ENCODE results near the gene RNF217. TPM values are rescaled to one million over a fixed set of nuclear protein-coding genes. Genes with fewer than 3 reads are reported as not detected.
A peak's percentile ranks its signal among the peaks of the same experiment; 100 is the strongest.
"Not testable (repeated sequence)": the region's sequence is repeated elsewhere in the genome, so short reads cannot be mapped to it uniquely, and the experiment has no call there.

RNF217 gene
- total RNA-seq, 2 donors from 2014 or later, result 2.0 TPM; not detected in 1

DNA sequence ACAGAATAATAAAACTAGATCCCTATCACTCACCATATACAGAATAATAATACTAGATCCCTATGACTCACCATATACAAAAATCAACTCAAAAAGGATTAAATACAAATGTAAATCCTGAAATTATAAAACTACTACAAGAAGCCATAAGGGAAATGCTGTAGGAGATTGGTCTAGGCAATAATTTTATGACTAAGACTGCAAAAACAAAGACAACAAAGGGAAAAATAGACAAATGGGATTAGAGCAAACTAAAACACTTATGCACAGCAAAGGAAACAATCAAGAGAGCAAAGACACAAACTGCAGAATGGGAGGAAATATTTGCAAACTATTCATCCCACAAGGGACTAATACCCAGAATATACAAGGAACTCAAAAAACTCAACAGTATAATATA, 4.1 kb upstream of the RNF217 start:
- Mint-ChIP-seq H3K9me3 (peaks cover 0 to 10% of the 10 kb centered on the region in 2 donors), H3K27ac (no peak overlapping the region), H3K36me3 (peaks cover 6 to 7% of the 10 kb centered on the region in 2 donors)
- no peak for ATAC-seq
- DNase-seq (ENCODE audit: low spot score in 2 of 2), result no peak

GRCh38 chr6:124958759-124959354, 3.4 kb upstream of the RNF217 start:
- DNase-seq (ENCODE audit: low spot score in 2 of 2), result no peak
- Mint-ChIP-seq H3K9me3 (peaks cover 0 to 10% of the 10 kb centered on the region in 2 donors), H3K36me3 (peaks cover 6 to 13% of the 10 kb centered on the region in 2 donors), H3K27ac (no peak overlapping the region)
- ATAC-seq, result peak in 1 of 2 donors; percentile 62

GRCh38 chr6:124960757-124961463, 1.3 kb upstream of the RNF217 start:
- no peak for DNase-seq (ENCODE audit: low spot score in 2 of 2)

DNA sequence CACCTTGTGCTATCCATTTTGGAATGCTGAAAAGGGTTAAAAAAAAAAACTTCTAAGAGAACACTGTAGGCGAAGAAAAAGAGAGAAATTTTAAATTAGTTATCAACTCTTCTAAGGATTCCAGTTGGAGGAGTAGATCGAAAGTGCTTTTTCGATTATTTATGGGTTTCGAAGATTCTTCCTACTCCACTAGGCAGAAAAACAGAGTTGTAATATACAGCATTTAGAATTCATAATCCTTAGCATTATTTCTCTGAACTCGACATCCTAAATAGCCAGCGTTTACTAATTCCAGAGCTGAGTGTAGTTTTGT, 817 bp upstream of the RNF217 start:
- Mint-ChIP-seq H3K9me3 (peaks cover 0 to 9% of the 10 kb centered on the region in 2 donors), H3K36me3 (peaks cover 5 to 12% of the 10 kb centered on the region in 2 donors), H3K27ac (no peak overlapping the region)
- ATAC-seq (no peak), DNase-seq (ENCODE audit: low spot score in 2 of 2) (no peak)

More at GRCh38 chr6:124960757-124961463, 1.3 kb upstream of the RNF217 start:
- peaks cover 6 to 13% of the 10 kb centered on the region in 2 donors for H3K36me3 Mint-ChIP-seq
- peaks cover 0 to 10% of the 10 kb centered on the region in 2 donors for H3K9me3 Mint-ChIP-seq
- ATAC-seq, result no peak
- no peak overlapping the region for H3K27ac Mint-ChIP-seq

DNA sequence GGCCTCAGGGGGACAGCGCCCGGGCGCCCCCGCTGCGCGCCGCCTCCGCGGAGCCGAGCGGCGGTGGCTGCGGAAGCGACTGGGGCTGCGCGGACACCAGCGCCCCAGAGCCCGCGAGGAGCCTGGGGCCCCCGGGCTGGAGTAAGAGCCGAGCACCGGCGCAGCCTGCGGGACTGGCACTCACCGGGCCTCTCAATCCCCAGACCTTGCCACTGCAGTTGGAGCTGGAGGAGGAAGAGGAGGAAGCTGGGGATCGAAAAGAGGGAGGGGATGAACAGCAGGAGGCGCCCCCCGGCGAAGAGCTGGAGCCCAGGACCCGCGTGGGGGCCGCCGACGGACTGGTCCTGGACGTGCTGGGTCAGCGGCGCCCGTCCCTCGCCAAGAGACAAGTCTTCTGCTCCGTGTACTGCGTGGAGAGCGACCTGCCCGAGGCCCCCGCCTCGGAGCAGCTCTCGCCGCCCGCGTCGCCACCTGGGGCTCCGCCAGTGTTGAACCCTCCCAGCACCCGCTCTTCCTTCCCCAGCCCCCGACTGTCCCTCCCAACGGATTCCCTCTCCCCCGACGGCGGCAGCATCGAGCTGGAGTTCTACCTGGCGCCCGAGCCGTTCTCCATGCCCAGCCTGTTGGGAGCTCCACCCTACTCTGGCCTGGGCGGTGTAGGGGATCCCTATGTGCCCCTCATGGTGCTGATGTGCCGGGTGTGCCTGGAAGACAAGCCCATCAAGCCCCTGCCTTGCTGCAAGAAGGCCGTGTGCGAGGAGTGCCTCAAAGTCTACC, 590 bp downstream of the RNF217 start:
- ATAC-seq (peak; percentile 57), DNase-seq (ENCODE audit: low spot score in 2 of 2) (peak in 1 of 2 donors; percentile 21)
- peaks cover 0 to 7% of the 10 kb centered on the region in 2 donors for H3K36me3 Mint-ChIP-seq
- peaks cover 0 to 4% of the 10 kb centered on the region in 2 donors for H3K9me3 Mint-ChIP-seq
- H3K27ac Mint-ChIP-seq, result no peak overlapping the region

DNA sequence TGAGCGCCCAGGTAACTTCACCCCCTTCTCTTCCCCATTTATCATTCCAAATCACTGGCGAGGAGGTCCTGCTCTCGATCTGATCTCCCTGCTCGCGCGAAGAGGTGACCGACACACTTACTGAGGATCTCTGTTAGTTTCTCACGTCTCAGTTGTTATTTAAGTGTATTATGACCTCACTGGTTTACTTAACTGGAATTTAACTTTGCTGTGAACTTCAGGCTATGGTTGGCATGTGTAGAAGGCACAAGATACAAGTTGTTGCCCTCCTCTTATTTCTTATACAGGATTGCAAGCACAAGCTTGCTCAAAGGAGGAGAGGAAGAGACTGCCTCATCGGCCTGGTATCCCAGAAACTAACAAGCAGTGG, 1.2 kb downstream of the RNF217 start:
- no peak for ATAC-seq
- Mint-ChIP-seq H3K27ac (no peak overlapping the region), H3K36me3 (peaks cover 0 to 7% of the 10 kb centered on the region in 2 donors), H3K9me3 (peaks cover 0 to 4% of the 10 kb centered on the region in 2 donors)
- no peak for DNase-seq (ENCODE audit: low spot score in 2 of 2)

- Mint-ChIP-seq H3K27ac (no peak overlapping the region), H3K9me3 (peaks cover 0 to 4% of the 10 kb centered on the region in 2 donors), H3K36me3 (peaks cover 0 to 7% of the 10 kb centered on the region in 2 donors)
- ATAC-seq, result no peak
- DNase-seq (ENCODE audit: low spot score in 2 of 2), result no peak
Observed at GRCh38 chr6:124963831-124964763, 1.9 kb downstream of the RNF217 start.

- ATAC-seq (no peak), DNase-seq (ENCODE audit: low spot score in 2 of 2) (no peak)
- Mint-ChIP-seq H3K36me3 (peaks cover 0 to 7% of the 10 kb centered on the region in 2 donors), H3K9me3 (no peaks in the 10 kb centered on the region), H3K27ac (no peak overlapping the region)
Observed at GRCh38 chr6:124964764-124965105, 2.5 kb downstream of the RNF217 start.

DNA sequence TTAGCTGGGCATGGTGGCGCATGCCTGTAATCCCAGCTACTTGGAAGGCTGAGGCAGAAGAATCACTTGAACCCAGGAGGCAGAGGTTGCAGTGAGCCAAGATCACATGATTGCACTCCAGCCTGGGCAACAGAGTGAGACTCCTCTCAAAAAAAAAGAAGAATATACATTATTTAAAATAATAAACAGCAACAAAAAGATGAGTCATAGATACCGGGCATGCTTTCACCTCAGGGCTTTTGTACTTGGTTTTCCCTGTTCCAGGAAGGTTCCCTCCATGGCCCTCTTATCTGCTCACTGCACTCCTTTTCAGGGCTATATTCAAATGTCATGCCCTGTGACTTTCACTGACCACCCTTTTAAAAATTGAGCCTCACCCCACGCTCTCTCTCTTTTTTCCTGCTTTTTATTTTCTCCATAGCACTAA, 3.2 kb downstream of the RNF217 start:
- not testable (repeated sequence) for H3K36me3 Mint-ChIP-seq; H3K9me3 Mint-ChIP-seq; ATAC-seq; H3K27ac Mint-ChIP-seq; DNase-seq (ENCODE audit: low spot score in 2 of 2)

- no peak overlapping the region for H3K27ac Mint-ChIP-seq
- peaks cover 0 to 7% of the 10 kb centered on the region in 2 donors for H3K36me3 Mint-ChIP-seq
- DNase-seq (ENCODE audit: low spot score in 2 of 2) (no peak), ATAC-seq (no peak)
- no peaks in the 10 kb centered on the region for H3K9me3 Mint-ChIP-seq
Observed at GRCh38 chr6:124967444-124967843, 5.2 kb downstream of the RNF217 start.

GRCh38 chr6:124968401-124968800, 6.2 kb downstream of the RNF217 start:
- H3K9me3 Mint-ChIP-seq, result no peaks in the 10 kb centered on the region
- H3K27ac Mint-ChIP-seq, result no peak overlapping the region
- DNase-seq (ENCODE audit: low spot score in 2 of 2) (no peak), ATAC-seq (no peak)
- H3K36me3 Mint-ChIP-seq, result peaks cover 0 to 3% of the 10 kb centered on the region in 2 donors

DNA sequence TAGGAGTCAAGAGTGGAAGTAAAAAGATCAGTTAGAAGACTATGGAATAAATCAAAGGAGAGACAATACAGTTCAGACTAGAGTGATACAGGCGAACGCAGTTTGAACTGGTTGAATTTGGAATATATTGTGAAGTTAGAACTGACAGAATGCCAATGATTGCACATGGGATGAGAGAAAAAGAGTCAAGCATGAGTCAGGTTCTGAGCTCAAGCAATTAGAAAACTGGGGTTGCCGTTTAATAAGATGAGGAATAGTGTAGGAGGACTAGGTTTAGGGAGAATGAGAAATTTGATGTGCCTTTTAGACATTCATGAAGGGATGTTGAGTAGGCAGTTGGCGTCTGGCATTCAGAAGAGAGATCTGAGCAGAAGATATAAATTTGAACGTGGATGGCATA, 8.0 kb downstream of the RNF217 start:
- Mint-ChIP-seq H3K9me3 (no peaks in the 10 kb centered on the region), H3K36me3 (no peaks in the 10 kb centered on the region), H3K27ac (no peak overlapping the region)
- DNase-seq (ENCODE audit: low spot score in 2 of 2), result no peak
- ATAC-seq, result no peak

- Mint-ChIP-seq H3K36me3 (no peaks in the 10 kb centered on the region), H3K9me3 (no peaks in the 10 kb centered on the region), H3K27ac (no peak overlapping the region)
- ATAC-seq (no peak), DNase-seq (ENCODE audit: low spot score in 2 of 2) (no peak)
Observed at GRCh38 chr6:124970763-124971162, 8.5 kb downstream of the RNF217 start.

GRCh38 chr6:124973780-124974179, 11.5 kb downstream of the RNF217 start:
- DNase-seq (ENCODE audit: low spot score in 2 of 2) (no peak), ATAC-seq (no peak)
- Mint-ChIP-seq H3K9me3 (peaks cover 4 to 6% of the 10 kb centered on the region in 2 donors), H3K27ac (no peak overlapping the region), H3K36me3 (peaks cover 0 to 7% of the 10 kb centered on the region in 2 donors)

DNA sequence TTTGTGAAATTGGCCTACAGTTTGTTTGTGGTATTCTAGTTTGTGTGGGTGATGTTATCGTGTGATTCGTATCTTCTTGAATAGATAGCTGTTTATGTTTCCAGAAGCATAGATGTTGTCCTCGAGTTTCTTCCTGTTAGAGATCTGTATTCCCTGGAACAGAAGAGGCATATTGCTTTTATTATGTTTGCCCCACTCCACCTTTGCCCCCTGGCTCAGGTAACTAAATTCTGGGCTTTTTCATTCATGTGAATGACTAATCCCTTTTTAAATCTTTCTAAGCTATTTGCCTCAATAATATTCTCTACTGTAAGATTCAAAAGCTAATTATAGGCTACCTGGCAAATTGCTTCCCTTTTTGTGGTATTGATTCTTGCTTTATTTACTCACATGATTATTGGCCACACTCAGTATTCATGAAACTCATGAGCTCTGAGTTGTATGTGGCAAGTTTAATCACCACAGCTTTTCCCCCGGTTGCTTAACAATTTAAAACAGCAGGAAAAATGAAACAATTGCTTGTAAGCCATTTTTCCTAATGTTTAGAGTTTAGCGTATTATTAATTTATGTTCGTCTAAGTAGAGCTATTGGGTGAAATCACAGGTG, 12.6 kb downstream of the RNF217 start:
- H3K36me3 Mint-ChIP-seq, result peaks cover 0 to 14% of the 10 kb centered on the region in 2 donors
- DNase-seq (ENCODE audit: low spot score in 2 of 2), result no peak
- ATAC-seq, result no peak
- no peak overlapping the region for H3K27ac Mint-ChIP-seq
- H3K9me3 Mint-ChIP-seq, result peaks cover 10 to 12% of the 10 kb centered on the region in 2 donors

Measured in activated naive CD4-positive, alpha-beta T cell treated with anti-CD3 and anti-CD28 coated beads, Interleukin-2, amount 50 U/mL, for 72 hours (primary cell).